SK-N-SH (cell line): ENCODE measurements around the gene ZNF407. TPM values are rescaled to one million over a fixed set of nuclear protein-coding genes. Genes with fewer than 3 reads are reported as not detected.

Experiments
- CTCF ChIA-PET: fragments of 300-600, 350-600 bp; formaldehyde crosslinking; extraction: SDS; loops from one replicate; lab custom pipeline; 2021; lab: Yijun Ruan, JAX
- POLR2A ChIA-PET: fragments of 350-600 bp; sonication (Branson Sonifier 250); formaldehyde crosslinking; extraction: SDS; loops from one replicate; lab custom pipeline; 2020; ENCODE audit warnings: antibody characterized with exemption, inconsistent platforms; lab: Yijun Ruan, JAX
- DNase-seq: peaks from one replicate; pipeline ENCODE4 v3.0.0; 2012
- H2AFZ ChIP-seq: fragments of 200-600 bp; sonication (generic); 2 replicates; pipeline ENCODE4 v1.8.1; 2016; ENCODE audit warnings: antibody characterized with exemption, mild to moderate bottlenecking, low read depth
- H3F3A ChIP-seq: fragments of 200-600 bp; sonication (generic); replicated peaks from 2 replicates; pipeline ENCODE3; 2016; ENCODE audit warnings: antibody characterized with exemption, mild to moderate bottlenecking; ENCODE audit not compliant: insufficient read depth
- H3K27ac ChIP-seq, 2 experiments: fragments of 200-500 bp in 1 of 2; fragments of 200-600 bp in 1 of 2; sonication (Bioruptor generic) in 1 of 2; sonication (generic), shearing (Covaris generic) in 1 of 2; 2 replicates each; pipeline versions ENCODE4 v1.5.1 to v1.6.1; 2014 to 2016; ENCODE audit warnings: low read depth in 2 of 2, inconsistent platforms in 1 of 2, low read length in 1 of 2, mild to moderate bottlenecking in 1 of 2, mixed read lengths in 1 of 2
- H3K27me3 ChIP-seq: fragments of 200-600 bp; sonication (generic), shearing (Covaris generic); 2 replicates; pipeline ENCODE4 v1.6.1; 2016; ENCODE audit warnings: mixed run types; ENCODE audit not compliant: insufficient read depth
- H3K36me3 ChIP-seq, 2 experiments: fragments of 200-500 bp in 1 of 2; fragments of 200-600 bp in 1 of 2; sonication (Bioruptor generic) in 1 of 2; sonication (generic) in 1 of 2; replicated peaks in 1 of 2; 2 replicates each; pipeline versions ENCODE3 to v1.5.1; 2014 to 2016; ENCODE audit warnings: low read length in 1 of 2, mild to moderate bottlenecking in 1 of 2; ENCODE audit not compliant: insufficient read depth in 2 of 2, control insufficient read depth in 1 of 2
- H3K4me1 ChIP-seq, 2 experiments: fragments of 200-500 bp in 1 of 2; fragments of 200-600 bp in 1 of 2; sonication (Bioruptor generic) in 1 of 2; sonication (generic), shearing (Covaris generic) in 1 of 2; 2 replicates each; pipeline versions ENCODE4 v1.5.1 to v1.6.1; 2014 to 2016; ENCODE audit warnings: low read depth in 1 of 2, low read length in 1 of 2, mixed run types in 1 of 2; ENCODE audit not compliant: insufficient read depth in 2 of 2, control insufficient read depth in 1 of 2
- H3K4me2 ChIP-seq: fragments of 200-600 bp; sonication (generic), shearing (Covaris generic); 2 replicates; pipeline ENCODE4 v1.6.1; 2017; ENCODE audit warnings: mixed run types
- H3K4me3 ChIP-seq, 2 experiments: fragments of 200-500 bp in 1 of 2; fragments of 200-600 bp in 1 of 2; sonication (Bioruptor generic) in 1 of 2; sonication (generic), shearing (Covaris generic) in 1 of 2; 2 replicates each; pipeline versions ENCODE4 v1.5.1 to v1.8.1; 2014 to 2016; ENCODE audit warnings: low read depth in 2 of 2, inconsistent platforms in 1 of 2, low read length in 1 of 2, mild to moderate bottlenecking in 1 of 2, mixed read lengths in 1 of 2, moderate library complexity in 1 of 2
- H3K79me2 ChIP-seq: fragments of 200-600 bp; sonication (generic); 2 replicates; pipeline ENCODE4 v1.8.1; 2017; ENCODE audit warnings: mild to moderate bottlenecking; ENCODE audit not compliant: insufficient read depth
- H3K9ac ChIP-seq: fragments of 200-600 bp; sonication (generic); 2 replicates; pipeline ENCODE4 v1.6.1; 2017; ENCODE audit warnings: mixed run types
- H3K9me2 ChIP-seq: fragments of 200-600 bp; sonication (generic); 2 replicates; pipeline ENCODE4 v1.6.1; 2017; ENCODE audit warnings: mixed run types
- H3K9me3 ChIP-seq: fragments of 200-600 bp; sonication (generic); 2 replicates; pipeline ENCODE4 v1.6.1; 2017; ENCODE audit warnings: mixed run types, mild to moderate bottlenecking, moderate library complexity
- H4K20me1 ChIP-seq: fragments of 200-600 bp; sonication (generic); 2 replicates; pipeline ENCODE4 v1.6.1; 2017; ENCODE audit warnings: mild to moderate bottlenecking, mixed run types; ENCODE audit not compliant: insufficient read depth
- ELF1 ChIP-seq: IDR thresholded peaks from 2 replicates; pipeline ENCODE4 v1.4.0; 2012
- EP300 ChIP-seq, 2 experiments: IDR thresholded peaks; 2 replicates each; pipeline versions ENCODE4 v1.4.0 to v1.6.1; 2012; ENCODE audit warnings: borderline replicate concordance in 1 of 2, low read depth in 1 of 2, low read length in 1 of 2
- EZH2phosphoT487 ChIP-seq: fragments of 200-600 bp; sonication (generic); IDR thresholded peaks from 2 replicates; pipeline ENCODE4 v1.6.1; 2017; ENCODE audit warnings: low read depth, mixed run types, mild to moderate bottlenecking, antibody characterized with exemption, moderate library complexity, borderline replicate concordance
- FOXJ3 ChIP-seq: sonication (generic); formaldehyde crosslinking; IDR thresholded peaks from 2 replicates; pipeline ENCODE4 v1.5.1; 2020; ENCODE audit warnings: mild to moderate bottlenecking, missing genetic modification reagents
- FOXM1 ChIP-seq: IDR thresholded peaks from 2 replicates; pipeline ENCODE4 v1.4.0; 2012; ENCODE audit warnings: low read depth, mild to moderate bottlenecking
- MAX ChIP-seq: IDR thresholded peaks from 2 replicates; pipeline ENCODE4 v1.4.0; 2012; ENCODE audit warnings: low read depth
- MEF2A ChIP-seq: IDR thresholded peaks from 2 replicates; pipeline ENCODE4 v1.4.0; 2012; ENCODE audit warnings: low read depth, borderline replicate concordance
- MXI1 ChIP-seq: IDR thresholded peaks from 2 replicates; pipeline ENCODE4 v1.6.1; 2012; ENCODE audit warnings: mild to moderate bottlenecking, low read depth, low read length, improper control_type of control experiment
- NRF1 ChIP-seq: IDR thresholded peaks from 2 replicates; pipeline ENCODE4 v1.6.1; 2012; ENCODE audit warnings: low read depth, mild to moderate bottlenecking, low read length
- POLR2AphosphoS5 ChIP-seq: IDR thresholded peaks from 2 replicates; pipeline ENCODE4 v1.6.1; 2012; ENCODE audit warnings: low read depth, low read length
- RCOR1 ChIP-seq: fragments of 150-350 bp; IDR thresholded peaks from 2 replicates; pipeline ENCODE4 v1.6.1; 2017; ENCODE audit warnings: antibody characterized with exemption, low read length
- REST ChIP-seq: IDR thresholded peaks from 2 replicates; pipeline ENCODE4 v1.6.1; 2012; ENCODE audit warnings: mild to moderate bottlenecking, low read depth, low read length, moderate library complexity
- SMC3 ChIP-seq: IDR thresholded peaks from 2 replicates; pipeline ENCODE4 v1.6.1; 2012; ENCODE audit warnings: low read depth, low read length, improper control_type of control experiment
- TAF1 ChIP-seq: IDR thresholded peaks from 2 replicates; pipeline ENCODE4 v1.6.1; 2012; ENCODE audit warnings: low read depth, mild to moderate bottlenecking, low read length, moderate library complexity, borderline replicate concordance
- TCF12 ChIP-seq: IDR thresholded peaks from 2 replicates; pipeline ENCODE4 v1.4.0; 2012
- TEAD4 ChIP-seq: IDR thresholded peaks from 2 replicates; pipeline ENCODE4 v1.4.0; 2012; ENCODE audit warnings: mild to moderate bottlenecking, borderline replicate concordance; ENCODE audit not compliant: insufficient read depth
- USF2 ChIP-seq: fragments of 150-350 bp; IDR thresholded peaks from 2 replicates; pipeline ENCODE4 v1.6.1; 2017; ENCODE audit warnings: antibody characterized with exemption, low read length, low read depth, borderline replicate concordance
- ZBTB33 ChIP-seq: IDR thresholded peaks from 2 replicates; pipeline ENCODE4 v1.4.0; 2012; ENCODE audit warnings: low read depth, borderline replicate concordance
- WGBS: methylation state at CpG from one replicate; pipeline ENCODE4 v1.1.6; 2017; ENCODE audit warnings: low lambda C conversion rate; 5-methylcytosine and 5-hydroxymethylcytosine counted together
- polyA plus RNA-seq, 3 experiments: library from polyadenylated mRNA; depleted of rRNA; stranded (reverse); fragments of >200 nt; gene quantifications; 2 replicates each; pipeline ENCODE4 v1.2.3, GENCODE V29; 2012
- TF ChIP-seq, protein P1 (sequence below): fragments of 150-350 bp; IDR thresholded peaks from 2 replicates; pipeline ENCODE4 v1.6.1; 2016; ENCODE audit warnings: mild to moderate bottlenecking, low read depth, low read length

The ZNF407 gene
- polyA plus RNA-seq, 1 of the 3 experiments (the other 2 are of a cell fraction): 2.6 TPM

DNA sequence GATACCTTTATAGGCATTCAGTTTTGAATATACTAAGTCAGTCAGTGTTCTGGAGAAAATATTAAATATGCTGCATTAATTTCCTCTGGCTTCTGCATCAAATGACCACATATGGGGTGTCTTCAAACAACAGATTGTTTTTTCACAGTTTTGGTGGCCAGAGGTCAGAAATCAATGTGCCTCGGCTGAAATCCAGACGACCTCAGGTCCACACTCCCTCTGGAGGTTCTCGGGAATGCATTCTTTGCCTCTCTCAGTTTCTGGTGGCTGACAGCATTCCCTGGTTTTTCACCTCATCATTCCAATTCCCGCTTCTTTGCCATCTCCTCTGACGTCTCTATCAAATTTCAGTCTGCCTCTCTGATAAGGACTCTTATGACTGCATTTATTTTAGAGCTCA is 142.3 kb downstream of the ZNF407 start:
- Histone ChIP-seq H2AFZ (no peak overlapping the region), H3K79me2 (no peaks in the 10 kb centered on the region; the same call in 1 of the 2 replicates), H4K20me1 (no peaks in the 10 kb centered on the region), H3K9me2 (no peaks in the 10 kb centered on the region), H3K4me3 (no peak overlapping the region), H3K4me1 (peaks cover 0 to 6% of the 10 kb centered on the region in 2 experiments; a peak in 2 of 4 replicates), H3K9me3 (no peaks in the 10 kb centered on the region), H3K36me3 (no peaks in the 10 kb centered on the region), H3F3A (peaks cover 6% of the 10 kb centered on the region), H3K27me3 (no peaks in the 10 kb centered on the region), H3K9ac (no peak overlapping the region), H3K4me2 (no peak overlapping the region), H3K27ac (no peak overlapping the region)
- ChIA-PET CTCF (no interaction called here), POLR2A (no interaction called here)
- 91% methylated on average over 5 of the region's 5 CpGs for WGBS
- no peak for DNase-seq
- no peak for TF ChIP-seq TAF1
- no peak for TF ChIP-seq RCOR1
- TF ChIP-seq, protein P1, sequence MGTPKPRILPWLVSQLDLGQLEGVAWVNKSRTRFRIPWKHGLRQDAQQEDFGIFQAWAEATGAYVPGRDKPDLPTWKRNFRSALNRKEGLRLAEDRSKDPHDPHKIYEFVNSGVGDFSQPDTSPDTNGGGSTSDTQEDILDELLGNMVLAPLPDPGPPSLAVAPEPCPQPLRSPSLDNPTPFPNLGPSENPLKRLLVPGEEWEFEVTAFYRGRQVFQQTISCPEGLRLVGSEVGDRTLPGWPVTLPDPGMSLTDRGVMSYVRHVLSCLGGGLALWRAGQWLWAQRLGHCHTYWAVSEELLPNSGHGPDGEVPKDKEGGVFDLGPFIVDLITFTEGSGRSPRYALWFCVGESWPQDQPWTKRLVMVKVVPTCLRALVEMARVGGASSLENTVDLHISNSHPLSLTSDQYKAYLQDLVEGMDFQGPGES: no peak
- no peak for TF ChIP-seq FOXJ3 (CRISPR knock-in tag)
- TF ChIP-seq ELF1: no peak
- no peak for TF ChIP-seq ZBTB33
- TF ChIP-seq EP300 (IDR thresholded peaks at IDR 0.05; ENCODE audit: borderline replicate concordance in 1 of 2, low read depth in 1 of 2, low read length in 1 of 2): no peak
- no peak for TF ChIP-seq TCF12
- TF ChIP-seq MXI1: no peak
- TF ChIP-seq REST: no peak
- no peak for TF ChIP-seq TEAD4
- TF ChIP-seq EZH2phosphoT487: no peak
- no peak for TF ChIP-seq NRF1
- no peak for TF ChIP-seq MAX
- no peak for TF ChIP-seq MEF2A
- TF ChIP-seq FOXM1: no peak
- TF ChIP-seq POLR2AphosphoS5: no peak
- no peak for TF ChIP-seq SMC3
- TF ChIP-seq USF2: no peak
